Parathyroid adenoma (tissue), 2 donors: ENCODE results near the gene YIPF6.
"Not testable (repeated sequence)": the region's sequence is repeated elsewhere in the genome, so short reads cannot be mapped to it uniquely, and the experiment has no call there.

Source experiments
- H2AFZ ChIP-seq: fragments of 300-600 bp; sonication (generic); one replicate; pipeline ENCODE4 v1.7.0; 2017; ENCODE audit warnings: antibody characterized with exemption, mild to moderate bottlenecking
- H3K27ac ChIP-seq: fragments of 300-600 bp; sonication (generic); one replicate; pipeline ENCODE4 v1.7.0; 2017
- H3K27me3 ChIP-seq: fragments of 300-600 bp; sonication (generic); one replicate; pipeline ENCODE4 v1.7.0; 2017; ENCODE audit warnings: low read length; ENCODE audit not compliant: control insufficient read depth, insufficient read depth
- H3K36me3 ChIP-seq: fragments of 300-600 bp; sonication (generic); one replicate; pipeline ENCODE4 v1.7.0; 2017; ENCODE audit warnings: low read length; ENCODE audit not compliant: control insufficient read depth, insufficient read depth
- H3K4me1 ChIP-seq: fragments of 300-600 bp; sonication (generic); one replicate; pipeline ENCODE4 v1.7.0; 2017; ENCODE audit warnings: control low read depth
- H3K4me2 ChIP-seq: fragments of 300-600 bp; sonication (generic); one replicate; pipeline ENCODE4 v1.7.0; 2017; ENCODE audit warnings: low read length
- H3K4me3 ChIP-seq: fragments of 300-600 bp; sonication (generic); one replicate; pipeline ENCODE4 v1.7.0; 2017; ENCODE audit warnings: low read depth, low read length
- H3K79me2 ChIP-seq: fragments of 300-600 bp; sonication (generic); one replicate; pipeline ENCODE4 v1.7.0; 2017; ENCODE audit warnings: control low read depth
- H3K9ac ChIP-seq: fragments of 300-600 bp; sonication (generic); one replicate; pipeline ENCODE4 v1.7.0; 2017; ENCODE audit warnings: mild to moderate bottlenecking
- H3K9me3 ChIP-seq: fragments of 300-600 bp; sonication (generic); one replicate; pipeline ENCODE4 v1.7.0; 2017; ENCODE audit warnings: low read length; ENCODE audit not compliant: control insufficient read depth
- TF ChIP-seq, protein P1 (sequence below): fragments of 300-600 bp; sonication (generic); IDR thresholded peaks from one replicate; pipeline ENCODE4 v1.7.0; 2017; ENCODE audit warnings: antibody characterized with exemption, mild to moderate bottlenecking
- donor health status: primary hyperparathyroidism.

YIPF6 gene

DNA sequence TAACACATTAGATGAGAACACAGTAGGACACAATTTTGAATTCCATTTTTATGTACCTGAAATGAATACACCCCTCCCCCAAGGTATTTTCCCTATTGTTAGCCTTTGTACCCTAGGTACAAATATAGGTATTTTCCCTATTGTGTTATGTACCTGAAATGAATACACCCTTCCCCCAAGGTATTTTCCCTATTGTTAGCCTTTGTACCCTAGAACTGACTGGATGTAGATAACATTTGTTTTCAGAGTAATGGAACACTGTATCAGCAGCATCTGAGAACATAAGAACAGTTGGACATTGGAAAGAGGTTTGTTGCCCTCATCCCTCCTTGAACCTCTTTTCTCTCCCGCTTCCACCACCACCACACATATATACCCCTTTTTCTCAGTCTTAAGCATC, 37.6 kb downstream of the YIPF6 start:
- H3K9me3 ChIP-seq = no peaks in the 10 kb centered on the region
- no peaks in the 10 kb centered on the region for H3K4me1 ChIP-seq
- no peak overlapping the region for H3K9ac ChIP-seq
- no peak overlapping the region for H3K4me3 ChIP-seq
- no peak overlapping the region for H2AFZ ChIP-seq
- TF ChIP-seq, protein P1, sequence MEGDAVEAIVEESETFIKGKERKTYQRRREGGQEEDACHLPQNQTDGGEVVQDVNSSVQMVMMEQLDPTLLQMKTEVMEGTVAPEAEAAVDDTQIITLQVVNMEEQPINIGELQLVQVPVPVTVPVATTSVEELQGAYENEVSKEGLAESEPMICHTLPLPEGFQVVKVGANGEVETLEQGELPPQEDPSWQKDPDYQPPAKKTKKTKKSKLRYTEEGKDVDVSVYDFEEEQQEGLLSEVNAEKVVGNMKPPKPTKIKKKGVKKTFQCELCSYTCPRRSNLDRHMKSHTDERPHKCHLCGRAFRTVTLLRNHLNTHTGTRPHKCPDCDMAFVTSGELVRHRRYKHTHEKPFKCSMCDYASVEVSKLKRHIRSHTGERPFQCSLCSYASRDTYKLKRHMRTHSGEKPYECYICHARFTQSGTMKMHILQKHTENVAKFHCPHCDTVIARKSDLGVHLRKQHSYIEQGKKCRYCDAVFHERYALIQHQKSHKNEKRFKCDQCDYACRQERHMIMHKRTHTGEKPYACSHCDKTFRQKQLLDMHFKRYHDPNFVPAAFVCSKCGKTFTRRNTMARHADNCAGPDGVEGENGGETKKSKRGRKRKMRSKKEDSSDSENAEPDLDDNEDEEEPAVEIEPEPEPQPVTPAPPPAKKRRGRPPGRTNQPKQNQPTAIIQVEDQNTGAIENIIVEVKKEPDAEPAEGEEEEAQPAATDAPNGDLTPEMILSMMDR = no peak
- no peaks in the 10 kb centered on the region for H3K36me3 ChIP-seq
- H3K27ac ChIP-seq = no peak overlapping the region
- no peaks in the 10 kb centered on the region for H3K27me3 ChIP-seq
- no peak overlapping the region for H3K4me2 ChIP-seq
- H3K79me2 ChIP-seq = no peaks in the 10 kb centered on the region

GRCh38 chrX:68536884-68537283, 38.0 kb downstream of the YIPF6 start:
- Histone ChIP-seq H3K27ac (no peak overlapping the region), H3K36me3 (no peaks in the 10 kb centered on the region), H3K27me3 (no peaks in the 10 kb centered on the region), H3K4me2 (no peak overlapping the region), H3K9me3 (no peaks in the 10 kb centered on the region), H3K9ac (no peak overlapping the region), H3K79me2 (no peaks in the 10 kb centered on the region), H3K4me1 (no peaks in the 10 kb centered on the region), H3K4me3 (no peak overlapping the region), H2AFZ (no peak overlapping the region)
- TF ChIP-seq, protein P1 = no peak

DNA sequence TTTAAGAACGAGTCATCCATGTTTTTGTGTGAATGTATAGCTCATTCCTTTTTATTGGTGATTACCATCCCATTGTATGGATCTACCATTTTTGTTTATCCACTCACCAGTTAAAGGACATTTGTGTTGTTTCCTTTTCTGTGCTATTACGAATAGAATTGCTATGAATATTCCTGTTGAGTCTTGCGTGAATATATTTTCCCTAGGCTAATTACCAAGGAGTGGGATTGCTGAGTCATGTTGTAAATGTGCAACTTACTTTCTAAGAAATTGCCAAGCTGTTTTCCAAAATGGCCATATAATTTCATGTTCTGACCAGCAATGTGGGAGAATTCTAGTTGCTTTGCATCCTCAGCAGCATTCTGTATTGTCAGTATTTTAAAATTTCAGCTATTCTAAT, 51.3 kb downstream of the YIPF6 start:
- TF ChIP-seq, protein P1 = no peak
- H2AFZ ChIP-seq = no peak overlapping the region
- H3K36me3 ChIP-seq = no peaks in the 10 kb centered on the region
- H3K27ac ChIP-seq = no peak overlapping the region
- H3K9me3 ChIP-seq = no peaks in the 10 kb centered on the region
- H3K4me1 ChIP-seq = no peaks in the 10 kb centered on the region
- H3K27me3 ChIP-seq = no peaks in the 10 kb centered on the region
- H3K79me2 ChIP-seq = no peaks in the 10 kb centered on the region
- H3K9ac ChIP-seq = no peak overlapping the region
- H3K4me2 ChIP-seq = no peak overlapping the region
- H3K4me3 ChIP-seq = no peak overlapping the region

DNA sequence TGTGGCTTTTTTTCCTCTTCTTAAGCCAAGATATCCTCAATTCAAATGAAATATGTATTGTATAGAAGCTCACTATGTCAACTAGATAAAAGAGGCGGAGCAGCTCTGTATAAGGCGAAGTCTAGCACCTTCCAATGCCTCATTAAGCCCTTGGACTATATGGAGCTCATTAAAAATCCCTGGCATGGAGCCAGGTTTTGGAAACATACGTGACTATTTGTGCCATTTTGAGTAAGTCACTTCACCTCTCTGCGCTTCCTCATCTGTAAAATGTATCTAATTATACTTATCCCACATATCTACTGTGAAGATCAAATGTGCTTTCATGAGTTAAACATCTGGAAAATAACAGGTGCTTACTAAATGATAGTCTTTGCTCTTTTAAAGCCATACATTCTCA, 57.2 kb downstream of the YIPF6 start:
- H3K4me2 ChIP-seq = no peak overlapping the region
- no peak overlapping the region for H3K27ac ChIP-seq
- no peaks in the 10 kb centered on the region for H3K9me3 ChIP-seq
- H3K27me3 ChIP-seq = no peaks in the 10 kb centered on the region
- H3K4me3 ChIP-seq = no peak overlapping the region
- H3K9ac ChIP-seq = no peak overlapping the region
- no peaks in the 10 kb centered on the region for H3K79me2 ChIP-seq
- no peaks in the 10 kb centered on the region for H3K4me1 ChIP-seq
- H2AFZ ChIP-seq = no peak overlapping the region
- no peaks in the 10 kb centered on the region for H3K36me3 ChIP-seq
- TF ChIP-seq, protein P1 = no peak

- H3K9me3 ChIP-seq, H3K36me3 ChIP-seq, H3K27ac ChIP-seq: not testable (repeated sequence)
These were observed 58.3 kb downstream of the YIPF6 start for GRCh38 chrX:68557126-68557525.

DNA sequence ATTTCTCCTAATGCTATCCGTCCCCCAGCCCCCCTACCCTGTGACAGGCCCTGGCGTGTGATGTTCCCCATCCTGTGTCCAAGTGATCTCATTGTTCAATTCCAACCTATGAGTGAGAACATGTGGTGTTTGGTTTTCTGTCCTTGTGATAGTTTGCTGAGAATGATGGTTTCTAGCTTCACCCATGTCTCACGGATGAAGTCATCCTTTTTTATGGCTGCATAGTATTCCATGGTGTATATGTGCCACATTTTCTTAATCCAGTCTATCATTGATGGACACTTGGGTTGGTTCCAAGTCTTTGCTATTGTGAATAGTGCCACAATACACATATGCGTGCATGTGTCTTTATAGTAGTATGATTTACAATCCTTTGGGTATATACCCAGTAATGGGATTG, 61.1 kb downstream of the YIPF6 start:
- H3K4me1 ChIP-seq, H3K36me3 ChIP-seq, H3K4me2 ChIP-seq, H3K9me3 ChIP-seq, H2AFZ ChIP-seq, H3K27ac ChIP-seq, H3K27me3 ChIP-seq, H3K79me2 ChIP-seq, H3K4me3 ChIP-seq, H3K9ac ChIP-seq: not testable (repeated sequence)

More at GRCh38 chrX:68557126-68557525, 58.3 kb downstream of the YIPF6 start:
- H3K4me3 ChIP-seq, H3K27me3 ChIP-seq, H3K4me1 ChIP-seq, H3K4me2 ChIP-seq, H3K9ac ChIP-seq, H2AFZ ChIP-seq, H3K79me2 ChIP-seq: not testable (repeated sequence)
